ENCODE data around the gene XPNPEP2.

Gene XPNPEP2

GRCh38 chrX:129749069-129749468 is 10.3 kb downstream of the XPNPEP2 start:
- no peak for DNase-seq (ENCODE audit: low read depth in 2 of 3, low spot score in 2 of 3)

- no peak for DNase-seq (ENCODE audit: low read depth in 2 of 3, low spot score in 2 of 3)
Observed at GRCh38 chrX:129750971-129751370, 12.2 kb downstream of the XPNPEP2 start.

GRCh38 chrX:129754056-129755024 is 15.6 kb downstream of the XPNPEP2 start:
- DNase-seq (ENCODE audit: low read depth in 2 of 3, low spot score in 2 of 3) = no peak

- DNase-seq (ENCODE audit: low read depth in 2 of 3, low spot score in 2 of 3) = no peak
Observed at GRCh38 chrX:129755779-129756650, 17.2 kb downstream of the XPNPEP2 start.

GRCh38 chrX:129759576-129760061 is 20.8 kb downstream of the XPNPEP2 start:
- DNase-seq (ENCODE audit: low read depth in 2 of 3, low spot score in 2 of 3) = no peak

- no peak for DNase-seq (ENCODE audit: low read depth in 2 of 3, low spot score in 2 of 3)
Observed at GRCh38 chrX:129760155-129760554, 21.4 kb downstream of the XPNPEP2 start.

- DNase-seq (ENCODE audit: low read depth in 2 of 3, low spot score in 2 of 3) = no peak
Observed at GRCh38 chrX:129760981-129761380, 22.2 kb downstream of the XPNPEP2 start.

- DNase-seq (ENCODE audit: low read depth in 2 of 3, low spot score in 2 of 3) = no peak
Observed at GRCh38 chrX:129761596-129761995, 22.8 kb downstream of the XPNPEP2 start.

- no peak for DNase-seq (ENCODE audit: low read depth in 2 of 3, low spot score in 2 of 3)
Observed at GRCh38 chrX:129762448-129762847, 23.7 kb downstream of the XPNPEP2 start.

GRCh38 chrX:129763666-129764065 is 24.9 kb downstream of the XPNPEP2 start:
- DNase-seq (ENCODE audit: low read depth in 2 of 3, low spot score in 2 of 3) = no peak

GRCh38 chrX:129768186-129768585 is 29.4 kb downstream of the XPNPEP2 start:
- no peak for DNase-seq (ENCODE audit: low read depth in 2 of 3, low spot score in 2 of 3)

GRCh38 chrX:129768586-129769466 is 30.0 kb downstream of the XPNPEP2 start:
- no peak for DNase-seq (ENCODE audit: low read depth in 2 of 3, low spot score in 2 of 3)

- DNase-seq (ENCODE audit: low read depth in 2 of 3, low spot score in 2 of 3) = no peak
Observed at GRCh38 chrX:129769467-129770154, 30.8 kb downstream of the XPNPEP2 start.

- no peak for DNase-seq (ENCODE audit: low read depth in 2 of 3, low spot score in 2 of 3)
Observed at GRCh38 chrX:129771266-129771995, 32.7 kb downstream of the XPNPEP2 start.

- no peak for DNase-seq (ENCODE audit: low read depth in 2 of 3, low spot score in 2 of 3)
Observed at GRCh38 chrX:129772796-129773431, 34.1 kb downstream of the XPNPEP2 start.

GRCh38 chrX:129773649-129774458 is 35.1 kb downstream of the XPNPEP2 start:
- no peak for DNase-seq (ENCODE audit: low read depth in 2 of 3, low spot score in 2 of 3)

- DNase-seq (ENCODE audit: low read depth in 2 of 3, low spot score in 2 of 3) = peak in 1 of 3 experiments; percentile 57
Observed at GRCh38 chrX:129777218-129778030, 38.6 kb downstream of the XPNPEP2 start.

Measured in activated CD8-positive, alpha-beta memory T cell treated with anti-CD3 and anti-CD28 coated beads for 48 hours (primary cell).